SW 1271 (cell line): ENCODE results near the gene ARHGDIA.

ENCODE experiments used
- DNase-seq, 2 experiments: peaks; one replicate each; lab custom pipeline; 2025; lab: John Stamatoyannopoulos, UW

The ARHGDIA gene

GRCh38 chr17:81888105-81888987 is 17.2 kb upstream of the ARHGDIA start:
- no peak for DNase-seq

DNA sequence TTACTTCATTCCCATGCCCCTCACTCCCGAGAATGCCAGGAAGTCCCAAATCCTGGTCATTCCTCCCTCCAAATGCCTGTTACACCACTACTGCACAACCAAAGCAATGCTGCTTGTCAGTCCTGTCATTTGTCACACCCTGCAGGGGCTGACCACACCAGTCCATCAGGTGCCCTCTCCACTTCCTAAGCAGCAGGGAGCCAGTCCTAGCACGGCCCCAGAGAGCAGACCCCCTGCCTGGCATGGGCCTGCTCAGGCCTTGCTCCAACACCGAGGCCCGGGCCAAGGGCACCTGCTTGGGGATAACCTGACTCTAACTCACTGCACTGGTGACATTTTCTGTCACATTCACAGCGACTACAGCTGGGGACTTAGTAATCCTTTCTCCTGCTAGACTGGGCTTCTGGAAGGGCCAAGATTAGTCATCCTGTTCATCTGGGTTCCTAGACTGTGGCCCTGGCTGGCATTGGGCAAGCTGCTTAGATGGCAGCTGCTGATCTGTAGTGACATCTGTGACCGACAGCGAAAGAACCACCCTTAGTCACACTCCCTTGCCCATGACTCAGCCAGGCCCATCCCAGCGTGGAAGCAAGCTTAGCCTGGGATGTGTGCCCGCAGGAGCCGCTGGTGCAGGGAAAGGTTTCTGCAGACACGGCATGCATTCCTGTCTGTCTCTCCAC is 14.9 kb upstream of the ARHGDIA start:
- DNase-seq = peak; percentile 37 to 41

GRCh38 chr17:81885454-81885853 is 14.3 kb upstream of the ARHGDIA start:
- DNase-seq = no peak

- no peak for DNase-seq
Observed at GRCh38 chr17:81884968-81885367, 13.8 kb upstream of the ARHGDIA start.

DNA sequence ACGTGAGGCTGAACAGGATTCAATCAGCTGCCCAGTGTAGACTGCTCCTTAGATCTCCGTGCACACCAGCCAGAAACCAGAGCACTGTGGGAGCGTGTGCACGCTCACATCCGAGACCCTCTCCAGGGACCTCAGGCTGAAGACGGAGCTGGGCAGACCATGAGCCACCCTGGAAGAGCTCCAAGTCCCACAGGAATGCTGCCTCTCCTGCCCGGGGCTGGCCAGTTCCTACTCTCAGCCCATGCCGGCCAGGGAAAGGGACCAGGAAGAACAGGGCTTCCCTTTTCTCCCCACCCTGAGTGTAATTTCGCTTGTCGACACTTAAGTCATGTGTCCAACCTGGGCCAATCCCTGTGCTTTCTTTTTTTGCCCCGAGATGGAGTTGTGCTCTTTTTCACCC is 13.4 kb upstream of the ARHGDIA start:
- no peak for DNase-seq

GRCh38 chr17:81879121-81879520 is 8.0 kb upstream of the ARHGDIA start:
- no peak for DNase-seq

DNA sequence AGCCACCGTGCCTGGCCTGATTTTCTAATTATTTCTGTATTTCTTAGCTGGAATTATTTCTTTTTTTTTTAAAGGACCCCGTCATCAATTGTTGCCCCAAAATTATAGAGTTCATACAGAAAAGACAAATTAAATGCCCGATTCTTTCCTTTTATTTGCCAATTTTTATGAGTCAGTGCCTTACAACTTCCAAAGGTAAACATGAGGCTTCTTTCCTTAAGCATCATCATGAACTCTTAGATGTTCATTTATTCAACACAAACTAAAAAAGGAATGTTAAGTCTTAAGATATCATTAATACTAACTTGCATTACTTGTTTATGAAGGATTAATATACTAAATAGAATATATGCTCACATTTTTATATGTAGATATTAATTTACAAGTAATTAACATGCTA is 7.2 kb upstream of the ARHGDIA start:
- DNase-seq = no peak

GRCh38 chr17:81877569-81877968 is 6.4 kb upstream of the ARHGDIA start:
- no peak for DNase-seq

DNA sequence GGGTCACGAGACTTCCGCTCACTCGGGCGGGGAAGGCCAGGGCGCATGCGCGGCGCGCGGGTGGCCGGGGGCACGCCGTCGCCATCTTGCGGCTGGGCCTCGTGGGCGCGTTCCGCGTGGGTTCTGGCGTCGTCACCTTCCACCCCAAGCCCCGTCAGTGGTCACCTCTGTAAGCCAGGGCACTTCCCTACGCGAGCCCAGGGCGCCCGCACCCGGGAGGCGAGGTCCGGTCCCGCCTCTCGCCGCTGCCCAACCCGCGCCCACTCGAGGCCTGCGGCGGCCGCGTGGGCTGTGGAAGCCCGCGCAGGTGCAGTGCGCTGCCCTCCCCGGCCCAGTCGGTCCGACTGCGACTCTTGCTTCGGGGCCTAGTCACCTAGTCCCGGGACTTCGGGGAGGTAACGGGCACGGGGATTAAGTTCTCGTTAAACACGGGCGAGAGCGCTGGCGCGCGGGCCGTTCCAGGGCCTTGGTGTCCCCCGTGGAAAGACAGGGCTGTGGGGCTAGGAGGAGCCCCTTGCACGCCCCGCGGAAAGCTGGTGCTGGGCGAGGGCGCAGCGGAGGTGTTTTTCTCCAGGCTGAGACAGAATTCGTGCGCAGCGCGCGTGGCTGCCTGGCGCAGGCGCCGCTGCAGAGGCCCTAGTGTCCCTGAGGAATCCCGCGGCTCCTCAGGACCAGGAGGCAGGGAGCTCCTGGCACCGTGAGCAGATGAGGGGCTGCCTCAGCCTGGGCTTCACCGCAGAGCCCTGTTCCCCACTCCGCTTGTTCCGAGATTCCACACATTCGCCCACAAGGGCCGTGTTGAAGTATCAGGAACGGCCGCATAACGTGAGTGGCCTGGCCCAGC is 472 bp upstream of the ARHGDIA start:
- DNase-seq = peak; percentile 46 to 78

GRCh38 chr17:81870131-81870980 is 781 bp downstream of the ARHGDIA start:
- peak in 1 of 2 experiments; percentile 53 for DNase-seq

DNA sequence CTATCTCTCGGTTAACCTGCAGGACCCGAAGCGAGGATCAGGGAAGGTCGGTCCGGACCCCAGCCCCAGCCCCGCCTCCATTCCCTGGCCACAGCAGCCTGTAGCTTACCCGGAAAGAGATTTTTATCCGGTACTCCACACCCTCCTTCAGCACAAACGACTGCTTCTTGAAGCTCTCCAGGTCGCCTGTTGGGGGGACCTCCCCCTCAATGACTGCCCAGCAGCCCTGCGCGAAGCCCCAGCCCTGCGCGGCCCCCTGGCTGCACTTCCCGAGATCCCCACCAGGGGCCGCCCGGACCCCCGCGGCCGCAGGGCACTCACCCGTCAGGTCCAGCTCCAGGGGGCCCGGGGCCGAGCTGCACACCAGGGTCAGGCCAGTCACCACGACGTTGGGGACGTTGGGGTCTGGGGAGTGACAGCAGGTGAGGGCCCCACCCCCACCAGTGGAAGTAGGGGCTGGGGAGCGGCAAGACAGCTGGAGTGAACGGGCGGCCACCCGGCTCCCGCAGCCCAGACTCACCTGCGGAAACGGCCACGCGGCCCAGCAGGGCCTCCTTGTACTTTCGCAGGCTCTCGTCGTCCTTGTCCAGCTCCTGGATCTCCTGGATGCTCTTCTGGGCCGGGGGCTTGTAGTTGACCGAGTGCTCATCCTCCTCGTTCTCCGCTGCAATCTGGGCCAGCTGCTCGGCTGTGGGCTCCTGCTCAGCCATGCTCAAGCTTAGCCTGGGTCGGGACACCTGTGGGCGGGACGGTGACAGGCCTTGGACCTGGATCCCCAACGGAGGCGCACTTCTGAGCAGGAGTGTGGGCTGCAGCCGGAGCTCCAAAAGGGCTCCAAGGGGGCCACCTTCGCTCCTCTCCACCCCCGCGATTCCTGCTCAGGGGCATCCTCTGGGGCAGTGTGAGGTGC is 1.7 kb downstream of the ARHGDIA start:
- peak in 1 of 2 experiments; percentile 42 for DNase-seq

DNA sequence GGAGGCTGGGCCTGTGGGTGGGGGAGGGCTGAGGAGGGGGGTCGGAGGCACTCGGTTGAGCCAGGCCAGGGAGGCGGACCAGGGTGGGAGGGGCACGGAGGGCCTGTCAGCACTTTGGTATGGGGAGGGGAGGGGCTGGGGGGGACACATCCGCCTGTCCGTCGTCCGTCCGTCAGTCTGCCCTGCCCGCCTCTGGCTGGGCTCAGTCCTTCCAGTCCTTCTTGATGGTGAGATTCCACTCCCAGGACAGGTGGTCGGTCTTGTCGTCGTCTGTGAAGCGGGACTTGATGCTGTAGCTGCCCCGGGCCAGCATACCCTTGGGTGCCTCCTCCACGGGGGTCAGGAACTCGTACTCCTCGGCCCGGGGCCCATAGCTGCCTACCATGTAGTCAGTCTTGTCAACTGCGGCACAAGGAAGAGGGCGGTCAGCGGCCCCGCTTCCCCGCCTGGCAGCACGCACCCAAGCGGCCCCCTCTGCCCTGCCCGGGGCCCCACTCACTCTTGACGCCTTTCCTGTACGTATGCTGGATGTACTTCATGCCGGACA is 2.4 kb downstream of the ARHGDIA start:
- peak; percentile 79 to 82 for DNase-seq

DNA sequence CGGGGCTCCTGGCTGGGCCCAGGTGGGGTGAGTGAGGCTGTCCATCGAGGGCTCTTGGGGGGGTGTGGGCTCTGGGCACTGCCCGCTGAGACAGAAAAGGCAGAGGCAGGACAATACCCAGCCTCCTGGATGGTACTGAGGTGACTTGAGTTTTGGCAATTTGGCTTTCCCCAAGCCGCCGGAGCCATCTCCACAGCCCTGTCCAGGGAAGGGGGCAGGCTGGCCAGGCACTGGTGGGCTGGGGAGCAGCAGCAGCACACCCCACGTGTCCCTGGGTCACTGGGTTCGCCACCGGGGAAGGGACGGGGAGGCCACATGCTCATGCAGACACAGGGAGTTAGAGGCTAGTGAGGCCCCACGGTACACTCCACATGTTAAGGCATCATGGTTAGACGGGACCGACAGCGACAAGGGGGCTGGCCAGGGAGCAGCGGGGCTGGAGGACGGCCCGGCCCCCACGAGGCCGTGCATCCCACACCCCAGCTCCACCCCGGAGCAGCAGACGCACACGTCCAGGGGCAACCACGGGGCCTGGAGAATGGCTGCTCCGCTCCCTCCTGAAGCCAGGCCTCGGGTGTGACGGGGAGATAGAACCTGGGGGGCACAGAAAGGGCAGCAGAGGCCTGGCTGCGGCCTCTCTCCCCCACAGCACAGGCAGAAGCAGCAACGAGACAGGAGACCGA is 3.0 kb downstream of the ARHGDIA start:
- no peak for DNase-seq

- DNase-seq = peak; percentile 47 to 52
Observed at GRCh38 chr17:81867170-81867990, 3.8 kb downstream of the ARHGDIA start.

GRCh38 chr17:81866440-81867169 is 4.5 kb downstream of the ARHGDIA start:
- DNase-seq = no peak

GRCh38 chr17:81865733-81866439 is 5.3 kb downstream of the ARHGDIA start:
- DNase-seq = no peak

DNA sequence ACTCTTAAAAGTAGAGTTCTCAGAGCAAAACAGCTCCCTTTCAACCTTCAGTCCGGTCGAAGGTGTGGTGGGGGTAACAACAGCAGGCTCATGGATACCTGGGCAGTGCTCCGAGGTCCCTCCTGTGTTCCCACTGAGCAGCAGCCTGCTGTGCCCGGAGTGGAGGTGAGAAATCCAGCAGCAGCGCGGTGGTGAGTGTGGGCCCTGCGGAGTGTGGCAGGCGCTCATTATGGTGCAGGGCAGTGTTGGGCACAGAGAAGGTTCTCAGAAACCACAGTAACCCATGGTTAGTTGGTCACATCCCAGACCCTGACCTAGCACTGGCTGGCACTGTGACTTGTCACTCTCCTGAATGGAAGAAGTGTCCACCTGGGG is 5.8 kb downstream of the ARHGDIA start:
- no peak for DNase-seq
